ENCODE measurements around the gene ARID2.

Gene ARID2

GRCh38 chr12:45944771-45945170 lies 215.3 kb downstream of the ARID2 start:
- no peak for TF ChIP-seq CTCF (IDR thresholded peaks at IDR 0.05; ENCODE audit: control insufficient read depth, insufficient read depth, low read depth, low read length, missing control alignments)
- DNase-seq (ENCODE audit: low read depth) = peak; percentile 5
- H3K4me3 ChIP-seq (ENCODE audit: control insufficient read depth, low read depth, low read length) = no peak overlapping the region

DNA sequence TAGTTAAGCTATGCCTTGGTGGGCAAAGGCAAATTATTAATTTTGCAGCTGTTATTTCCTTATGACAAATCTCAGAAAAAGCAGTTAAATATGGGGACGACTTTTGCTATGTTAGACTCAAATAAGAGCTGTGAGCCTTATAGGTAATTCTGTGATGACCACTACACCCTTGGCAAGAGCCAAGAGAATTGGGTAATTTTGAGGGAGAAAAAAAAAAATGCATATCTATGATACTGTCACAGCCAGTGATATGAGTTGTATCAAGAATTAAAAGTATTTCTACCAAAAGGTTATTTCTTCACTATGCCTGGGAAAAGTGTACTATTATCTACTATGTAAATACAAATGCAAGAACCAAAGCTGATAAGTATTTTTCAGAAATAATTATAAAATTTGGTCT lies 216.9 kb downstream of the ARID2 start:
- DNase-seq (ENCODE audit: low read depth) = no peak

GRCh38 chr12:45948546-45948945 lies 219.0 kb downstream of the ARID2 start:
- no peak overlapping the region for H3K4me3 ChIP-seq (ENCODE audit: control insufficient read depth, low read depth, low read length)
- TF ChIP-seq CTCF (IDR thresholded peaks at IDR 0.05; ENCODE audit: control insufficient read depth, insufficient read depth, low read depth, low read length, missing control alignments) = no peak
- DNase-seq (ENCODE audit: low read depth) = no peak

More for the DNA sequence above, 216.9 kb downstream of the ARID2 start:
- TF ChIP-seq CTCF (IDR thresholded peaks at IDR 0.05; ENCODE audit: control insufficient read depth, insufficient read depth, low read depth, low read length, missing control alignments) = no peak
- no peak overlapping the region for H3K4me3 ChIP-seq (ENCODE audit: control insufficient read depth, low read depth, low read length)

Measured in AG09309 (cell line).